ENCODE data around the gene PEG3. TPM values are rescaled to one million over a fixed set of nuclear protein-coding genes. Genes with fewer than 3 reads are reported as not detected.

The PEG3 gene
- total and polyA plus RNA-seq, 2 experiments from 2014 or later: not detected

GRCh38 chr19:56831255-56831654 is 9.3 kb downstream of the PEG3 start (continued):
- TF ChIP-seq, protein P1, sequence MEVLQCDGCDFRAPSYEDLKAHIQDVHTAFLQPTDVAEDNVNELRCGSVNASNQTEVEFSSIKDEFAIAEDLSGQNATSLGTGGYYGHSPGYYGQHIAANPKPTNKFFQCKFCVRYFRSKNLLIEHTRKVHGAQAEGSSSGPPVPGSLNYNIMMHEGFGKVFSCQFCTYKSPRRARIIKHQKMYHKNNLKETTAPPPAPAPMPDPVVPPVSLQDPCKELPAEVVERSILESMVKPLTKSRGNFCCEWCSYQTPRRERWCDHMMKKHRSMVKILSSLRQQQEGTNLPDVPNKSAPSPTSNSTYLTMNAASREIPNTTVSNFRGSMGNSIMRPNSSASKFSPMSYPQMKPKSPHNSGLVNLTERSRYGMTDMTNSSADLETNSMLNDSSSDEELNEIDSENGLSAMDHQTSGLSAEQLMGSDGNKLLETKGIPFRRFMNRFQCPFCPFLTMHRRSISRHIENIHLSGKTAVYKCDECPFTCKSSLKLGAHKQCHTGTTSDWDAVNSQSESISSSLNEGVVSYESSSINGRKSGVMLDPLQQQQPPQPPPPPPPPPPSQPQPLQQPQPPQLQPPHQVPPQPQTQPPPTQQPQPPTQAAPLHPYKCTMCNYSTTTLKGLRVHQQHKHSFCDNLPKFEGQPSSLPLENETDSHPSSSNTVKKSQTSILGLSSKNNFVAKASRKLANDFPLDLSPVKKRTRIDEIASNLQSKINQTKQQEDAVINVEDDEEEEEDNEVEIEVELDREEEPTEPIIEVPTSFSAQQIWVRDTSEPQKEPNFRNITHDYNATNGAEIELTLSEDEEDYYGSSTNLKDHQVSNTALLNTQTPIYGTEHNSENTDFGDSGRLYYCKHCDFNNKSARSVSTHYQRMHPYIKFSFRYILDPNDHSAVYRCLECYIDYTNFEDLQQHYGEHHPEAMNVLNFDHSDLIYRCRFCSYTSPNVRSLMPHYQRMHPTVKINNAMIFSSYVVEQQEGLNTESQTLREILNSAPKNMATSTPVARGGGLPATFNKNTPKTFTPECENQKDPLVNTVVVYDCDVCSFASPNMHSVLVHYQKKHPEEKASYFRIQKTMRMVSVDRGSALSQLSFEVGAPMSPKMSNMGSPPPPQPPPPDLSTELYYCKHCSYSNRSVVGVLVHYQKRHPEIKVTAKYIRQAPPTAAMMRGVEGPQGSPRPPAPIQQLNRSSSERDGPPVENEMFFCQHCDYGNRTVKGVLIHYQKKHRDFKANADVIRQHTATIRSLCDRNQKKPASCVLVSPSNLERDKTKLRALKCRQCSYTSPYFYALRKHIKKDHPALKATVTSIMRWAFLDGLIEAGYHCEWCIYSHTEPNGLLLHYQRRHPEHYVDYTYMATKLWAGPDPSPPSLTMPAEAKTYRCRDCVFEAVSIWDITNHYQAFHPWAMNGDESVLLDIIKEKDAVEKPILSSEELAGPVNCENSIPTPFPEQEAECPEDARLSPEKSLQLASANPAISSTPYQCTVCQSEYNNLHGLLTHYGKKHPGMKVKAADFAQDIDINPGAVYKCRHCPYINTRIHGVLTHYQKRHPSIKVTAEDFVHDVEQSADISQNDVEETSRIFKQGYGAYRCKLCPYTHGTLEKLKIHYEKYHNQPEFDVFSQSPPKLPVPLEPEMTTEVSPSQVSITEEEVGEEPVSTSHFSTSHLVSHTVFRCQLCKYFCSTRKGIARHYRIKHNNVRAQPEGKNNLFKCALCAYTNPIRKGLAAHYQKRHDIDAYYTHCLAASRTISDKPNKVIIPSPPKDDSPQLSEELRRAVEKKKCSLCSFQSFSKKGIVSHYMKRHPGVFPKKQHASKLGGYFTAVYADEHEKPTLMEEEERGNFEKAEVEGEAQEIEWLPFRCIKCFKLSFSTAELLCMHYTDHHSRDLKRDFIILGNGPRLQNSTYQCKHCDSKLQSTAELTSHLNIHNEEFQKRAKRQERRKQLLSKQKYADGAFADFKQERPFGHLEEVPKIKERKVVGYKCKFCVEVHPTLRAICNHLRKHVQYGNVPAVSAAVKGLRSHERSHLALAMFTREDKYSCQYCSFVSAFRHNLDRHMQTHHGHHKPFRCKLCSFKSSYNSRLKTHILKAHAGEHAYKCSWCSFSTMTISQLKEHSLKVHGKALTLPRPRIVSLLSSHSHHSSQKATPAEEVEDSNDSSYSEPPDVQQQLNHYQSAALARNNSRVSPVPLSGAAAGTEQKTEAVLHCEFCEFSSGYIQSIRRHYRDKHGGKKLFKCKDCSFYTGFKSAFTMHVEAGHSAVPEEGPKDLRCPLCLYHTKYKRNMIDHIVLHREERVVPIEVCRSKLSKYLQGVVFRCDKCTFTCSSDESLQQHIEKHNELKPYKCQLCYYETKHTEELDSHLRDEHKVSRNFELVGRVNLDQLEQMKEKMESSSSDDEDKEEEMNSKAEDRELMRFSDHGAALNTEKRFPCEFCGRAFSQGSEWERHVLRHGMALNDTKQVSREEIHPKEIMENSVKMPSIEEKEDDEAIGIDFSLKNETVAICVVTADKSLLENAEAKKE (CRISPR knock-in tag; IDR thresholded peaks at IDR 0.05): no peak
- TF ChIP-seq, protein P2, sequence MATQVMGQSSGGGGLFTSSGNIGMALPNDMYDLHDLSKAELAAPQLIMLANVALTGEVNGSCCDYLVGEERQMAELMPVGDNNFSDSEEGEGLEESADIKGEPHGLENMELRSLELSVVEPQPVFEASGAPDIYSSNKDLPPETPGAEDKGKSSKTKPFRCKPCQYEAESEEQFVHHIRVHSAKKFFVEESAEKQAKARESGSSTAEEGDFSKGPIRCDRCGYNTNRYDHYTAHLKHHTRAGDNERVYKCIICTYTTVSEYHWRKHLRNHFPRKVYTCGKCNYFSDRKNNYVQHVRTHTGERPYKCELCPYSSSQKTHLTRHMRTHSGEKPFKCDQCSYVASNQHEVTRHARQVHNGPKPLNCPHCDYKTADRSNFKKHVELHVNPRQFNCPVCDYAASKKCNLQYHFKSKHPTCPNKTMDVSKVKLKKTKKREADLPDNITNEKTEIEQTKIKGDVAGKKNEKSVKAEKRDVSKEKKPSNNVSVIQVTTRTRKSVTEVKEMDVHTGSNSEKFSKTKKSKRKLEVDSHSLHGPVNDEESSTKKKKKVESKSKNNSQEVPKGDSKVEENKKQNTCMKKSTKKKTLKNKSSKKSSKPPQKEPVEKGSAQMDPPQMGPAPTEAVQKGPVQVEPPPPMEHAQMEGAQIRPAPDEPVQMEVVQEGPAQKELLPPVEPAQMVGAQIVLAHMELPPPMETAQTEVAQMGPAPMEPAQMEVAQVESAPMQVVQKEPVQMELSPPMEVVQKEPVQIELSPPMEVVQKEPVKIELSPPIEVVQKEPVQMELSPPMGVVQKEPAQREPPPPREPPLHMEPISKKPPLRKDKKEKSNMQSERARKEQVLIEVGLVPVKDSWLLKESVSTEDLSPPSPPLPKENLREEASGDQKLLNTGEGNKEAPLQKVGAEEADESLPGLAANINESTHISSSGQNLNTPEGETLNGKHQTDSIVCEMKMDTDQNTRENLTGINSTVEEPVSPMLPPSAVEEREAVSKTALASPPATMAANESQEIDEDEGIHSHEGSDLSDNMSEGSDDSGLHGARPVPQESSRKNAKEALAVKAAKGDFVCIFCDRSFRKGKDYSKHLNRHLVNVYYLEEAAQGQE (IDR thresholded peaks at IDR 0.05; ENCODE audit: unreplicated experiment): no peak
- TF ChIP-seq CREB1 (CRISPR knock-in tag; IDR thresholded peaks at IDR 0.05; ENCODE audit: low read depth): no peak
- no peak for TF ChIP-seq POLR2AphosphoS5 (IDR thresholded peaks at IDR 0.05; ENCODE audit: low read depth)
- no peak for TF ChIP-seq NANOG (IDR thresholded peaks at IDR 0.05; ENCODE audit: borderline replicate concordance)
- TF ChIP-seq ETS1 (IDR thresholded peaks at IDR 0.05): no peak
- TF ChIP-seq CTCF (conservative IDR thresholded peaks at IDR 0.05; ENCODE audit: low read depth in 2 of 2): no peak
- no peak for TF ChIP-seq JUNB (IDR thresholded peaks at IDR 0.05; ENCODE audit: unreplicated experiment)
